HG03060 (cell line): ENCODE data around the gene BCOR.

ENCODE experiments used
- ATAC-seq: cut with Tn5 transposase; IDR thresholded peaks from one replicate; pipeline ENCODE4 v1.9.1; 2021; ENCODE audit warnings: low read depth, moderate number of reproducible peaks; ENCODE audit not compliant: unreplicated experiment

The BCOR gene

DNA sequence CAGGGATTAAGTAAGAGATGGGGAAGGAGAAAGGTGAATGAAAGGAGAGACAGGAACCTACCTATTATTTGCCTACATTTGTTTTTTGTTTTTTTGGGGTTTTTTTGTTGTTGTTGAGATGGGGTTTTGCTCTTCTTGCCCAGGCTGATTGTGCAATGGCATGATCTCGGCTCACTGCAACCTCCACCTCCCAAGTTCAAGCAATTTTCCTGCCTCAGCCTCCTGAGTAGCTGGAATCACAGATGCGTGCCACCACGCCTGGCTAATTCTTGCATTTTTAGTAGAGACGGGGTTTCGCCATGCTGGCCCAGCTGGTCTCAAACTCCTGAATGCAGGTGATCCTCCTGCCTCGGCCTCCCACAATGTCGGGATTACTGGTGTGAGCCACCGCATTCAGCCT lies 57.9 kb downstream of the BCOR start:
- ATAC-seq: no peak

DNA sequence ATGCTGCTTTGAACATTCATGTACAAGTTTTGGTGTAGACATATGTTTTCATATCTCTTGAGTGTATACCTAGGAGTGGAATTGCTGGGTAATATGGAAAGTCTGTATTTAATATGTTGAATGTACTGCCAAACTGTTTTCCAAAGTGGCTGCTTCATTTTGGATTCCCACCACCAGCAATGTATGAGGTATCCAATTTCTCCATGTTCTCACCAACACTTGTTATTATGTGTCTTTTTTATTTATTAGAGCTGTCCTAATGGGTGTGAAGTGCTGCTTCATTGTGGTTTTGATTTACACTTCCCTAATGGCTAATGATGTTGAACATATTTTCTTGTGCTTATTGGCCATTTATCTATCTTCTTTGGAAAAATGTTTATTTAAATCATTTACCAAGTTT lies 60.4 kb downstream of the BCOR start:
- no peak for ATAC-seq

DNA sequence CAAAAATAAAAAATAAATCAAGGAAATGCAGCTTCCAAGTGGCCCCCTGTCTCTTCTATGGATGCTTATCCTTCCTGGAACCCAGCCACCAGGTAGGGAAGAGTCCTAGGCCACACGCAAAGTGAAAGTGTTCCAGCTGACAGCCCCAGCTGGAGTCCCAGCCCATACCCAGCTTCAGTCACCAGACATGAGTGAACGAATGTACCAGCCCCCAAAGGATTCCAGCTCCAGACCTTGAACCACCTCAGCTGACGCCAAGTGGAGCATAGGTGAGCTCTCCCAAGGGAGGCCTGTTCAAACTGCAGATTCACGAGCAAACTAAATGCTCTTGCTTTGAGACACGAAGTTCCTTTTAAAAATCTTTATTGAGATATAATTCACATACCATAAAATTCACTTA lies 62.0 kb downstream of the BCOR start:
- ATAC-seq: no peak

DNA sequence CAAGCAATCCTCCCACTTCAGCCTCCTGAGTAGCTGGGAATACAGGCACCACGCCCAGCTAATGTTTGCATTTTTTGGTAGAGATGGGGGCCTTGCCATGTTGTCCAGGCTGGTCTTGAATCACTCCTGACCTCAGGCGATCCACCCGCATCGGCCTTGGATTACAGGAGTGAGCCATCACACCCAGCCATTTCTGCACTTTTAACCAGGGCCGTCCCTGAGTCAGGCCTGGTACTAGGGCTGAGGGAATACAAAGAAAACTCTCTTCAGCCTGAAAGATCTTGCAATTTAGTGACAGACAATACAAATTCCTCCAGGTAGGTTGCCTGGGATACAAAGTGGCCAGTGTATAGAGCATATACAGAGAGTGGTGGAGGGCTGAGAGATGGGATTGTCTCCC lies 65.8 kb downstream of the BCOR start:
- ATAC-seq: no peak

DNA sequence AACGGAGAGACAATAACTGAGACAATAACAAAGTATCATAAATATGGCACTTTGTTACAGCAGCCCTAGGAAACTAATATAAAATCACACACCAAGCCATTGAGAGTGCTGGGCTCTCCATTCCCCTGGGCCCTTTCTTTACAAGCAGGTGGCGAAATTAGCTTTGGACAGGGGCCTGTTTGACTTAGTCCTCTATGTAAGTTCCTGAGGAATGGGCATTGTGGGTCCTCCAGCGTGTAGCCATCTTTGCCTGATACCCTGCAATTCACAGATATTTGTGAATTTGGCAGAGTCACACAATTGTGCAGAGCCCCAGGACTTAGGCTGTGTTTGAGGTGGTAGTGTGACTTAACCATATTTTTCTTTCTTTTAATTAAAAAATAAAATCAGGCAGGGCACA lies 67.6 kb downstream of the BCOR start:
- no peak for ATAC-seq

DNA sequence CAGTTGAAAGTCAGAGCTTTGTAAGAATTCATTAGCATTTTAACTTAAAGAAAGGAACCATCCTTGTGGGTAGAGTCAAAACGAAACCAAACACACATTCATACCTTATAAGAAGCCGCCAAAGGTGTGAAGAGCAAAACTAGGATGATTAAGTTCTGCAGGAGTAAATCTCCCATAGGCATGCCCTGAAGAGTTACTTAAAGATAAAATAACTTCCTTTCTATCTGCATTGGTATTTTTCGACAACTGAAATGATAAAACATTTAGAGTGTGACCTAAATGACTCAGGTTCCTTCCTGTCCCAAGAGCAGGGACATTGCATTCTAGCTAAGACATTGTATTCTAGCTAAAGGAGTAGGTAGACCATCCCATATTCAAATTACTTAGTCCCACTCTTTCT lies 75.3 kb downstream of the BCOR start:
- no peak for ATAC-seq

DNA sequence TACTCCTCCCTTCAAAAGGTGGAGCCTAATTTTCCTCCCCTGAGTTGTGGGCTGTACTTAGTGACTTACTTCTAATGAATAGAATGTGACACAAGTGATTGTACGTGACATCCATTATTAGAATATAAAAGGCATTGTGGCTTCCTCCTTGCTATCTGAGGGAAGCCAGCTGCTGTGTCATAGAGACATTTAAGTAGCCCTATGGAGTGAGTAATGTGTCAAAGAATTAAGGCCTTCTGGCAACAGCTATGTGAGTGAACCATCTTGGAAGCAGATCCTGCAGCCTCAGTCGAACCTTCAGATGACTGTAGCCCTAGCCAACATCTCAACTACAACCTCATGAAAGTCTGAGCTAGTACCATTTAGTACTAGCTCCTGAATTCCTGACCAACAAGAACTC lies 76.1 kb downstream of the BCOR start:
- no peak for ATAC-seq

DNA sequence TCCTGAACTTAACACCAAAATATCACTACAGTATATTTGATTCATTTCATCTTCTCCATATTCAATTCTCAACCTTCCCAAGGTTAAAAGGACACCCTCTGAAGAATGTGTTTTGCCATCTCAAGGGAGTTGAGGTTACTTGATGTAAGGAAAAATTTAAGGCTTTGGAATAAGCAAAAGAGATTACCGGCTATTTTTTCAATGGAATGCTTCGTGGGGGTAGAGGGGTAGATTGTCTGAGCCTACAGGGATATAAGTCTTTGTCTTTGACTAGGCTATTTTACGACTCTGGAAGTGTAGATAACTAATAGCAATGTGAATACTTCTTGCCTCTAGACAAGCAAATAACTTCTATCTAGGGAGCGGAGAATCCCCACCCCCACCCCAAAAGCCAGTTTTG lies 78.2 kb downstream of the BCOR start:
- no peak for ATAC-seq

DNA sequence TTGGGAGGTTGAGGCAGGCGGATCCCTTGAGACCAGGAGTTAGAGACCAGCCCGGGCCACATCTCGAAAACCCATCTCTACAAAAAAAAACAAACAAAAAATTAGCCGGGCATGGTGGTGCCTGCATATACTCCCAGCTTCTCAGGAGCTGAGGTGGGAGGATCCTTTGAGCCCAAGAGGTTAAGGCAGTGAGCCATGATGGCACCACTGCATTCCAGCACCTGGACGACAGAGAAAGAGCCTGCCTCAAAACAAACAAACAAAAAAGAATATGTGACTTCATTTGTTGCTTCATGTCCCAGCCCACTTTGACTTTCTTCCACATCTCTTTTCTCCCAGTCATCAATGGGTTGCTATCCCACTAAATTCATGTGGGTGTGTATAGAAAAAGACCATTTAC lies 79.7 kb downstream of the BCOR start:
- ATAC-seq: no peak

DNA sequence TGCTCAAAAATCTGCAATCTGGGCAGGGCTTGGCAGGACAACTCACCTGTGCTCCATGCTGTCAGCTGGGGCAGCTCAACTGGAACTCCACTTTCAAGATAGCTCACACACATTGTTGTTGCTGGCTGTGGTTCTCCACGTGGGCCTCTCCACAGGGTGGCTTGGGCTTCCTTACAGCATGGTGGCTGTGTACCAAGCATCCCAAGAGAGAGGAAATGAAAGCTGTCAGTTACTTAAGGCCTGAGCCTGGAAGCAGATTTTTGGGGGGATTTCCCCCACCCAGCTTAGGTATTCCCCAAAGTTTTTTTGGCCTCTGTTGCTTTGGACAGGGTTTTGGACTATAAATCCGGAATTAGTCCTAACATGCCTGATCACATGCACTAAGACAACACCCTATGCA lies 81.0 kb downstream of the BCOR start:
- ATAC-seq: no peak

DNA sequence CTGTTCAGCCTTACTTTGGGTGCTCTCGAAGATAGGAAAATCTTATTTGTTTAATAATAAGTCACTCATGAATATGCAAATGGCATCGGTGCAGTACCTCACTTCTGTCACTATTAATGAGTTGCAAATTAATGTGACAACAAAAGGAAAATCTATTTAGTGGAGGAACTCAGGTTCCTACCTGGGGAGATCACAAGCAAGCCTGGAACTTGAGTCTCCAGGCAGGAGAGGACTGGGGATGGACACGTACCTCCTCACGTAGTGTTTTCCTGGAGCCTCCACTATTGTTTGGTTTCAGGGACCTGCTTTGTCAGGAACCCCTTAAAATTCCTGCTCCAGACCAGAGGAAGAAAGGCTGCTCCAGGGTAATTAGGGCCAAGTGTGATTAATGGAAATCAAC lies 82.1 kb downstream of the BCOR start:
- no peak for ATAC-seq

DNA sequence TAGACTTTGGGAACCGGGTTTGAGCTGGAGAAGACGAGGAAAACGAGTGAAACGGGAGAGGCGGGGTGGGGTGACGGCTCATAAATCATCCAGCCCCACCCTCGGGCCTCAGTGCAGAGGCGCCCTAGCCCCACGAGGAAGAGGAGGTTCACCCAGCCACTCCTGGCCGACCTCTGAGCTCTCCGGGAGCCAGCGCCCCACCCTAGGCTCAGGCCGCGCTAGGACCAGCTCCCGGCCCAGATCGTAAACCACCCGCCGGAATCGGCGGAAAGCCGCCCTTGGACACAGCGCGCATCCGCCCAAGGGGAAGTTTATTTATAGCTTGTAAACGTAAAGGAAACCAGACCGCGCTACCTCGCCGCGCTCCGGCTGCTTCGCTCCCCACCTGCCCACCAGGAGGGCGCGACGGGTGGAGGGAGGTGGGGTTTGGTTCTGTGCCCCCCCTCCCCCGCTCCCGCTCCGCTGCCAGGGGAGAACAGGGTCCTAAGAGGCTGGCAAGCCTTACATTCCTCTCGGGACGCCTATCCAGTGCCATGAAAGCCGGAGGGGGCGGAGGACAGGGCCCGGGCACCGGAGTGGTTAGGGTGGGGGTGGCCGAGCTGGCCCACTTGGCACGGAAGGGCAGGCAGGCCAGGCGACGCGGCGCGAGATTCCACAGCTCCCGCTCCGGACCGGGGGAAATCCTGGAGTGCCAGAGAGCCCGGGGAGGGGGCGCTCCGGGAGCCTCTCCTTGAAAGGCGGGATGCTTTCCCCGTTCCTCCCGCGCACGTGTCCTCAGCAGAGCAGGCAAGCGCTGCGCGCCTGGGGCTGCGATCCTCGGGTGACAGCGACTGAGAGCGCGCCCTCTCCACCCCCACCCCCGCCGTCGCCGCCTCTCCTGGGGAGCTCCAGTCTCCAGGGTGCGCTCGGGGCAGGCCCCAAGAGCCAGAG lies 84.2 kb downstream of the BCOR start:
- no peak for ATAC-seq

DNA sequence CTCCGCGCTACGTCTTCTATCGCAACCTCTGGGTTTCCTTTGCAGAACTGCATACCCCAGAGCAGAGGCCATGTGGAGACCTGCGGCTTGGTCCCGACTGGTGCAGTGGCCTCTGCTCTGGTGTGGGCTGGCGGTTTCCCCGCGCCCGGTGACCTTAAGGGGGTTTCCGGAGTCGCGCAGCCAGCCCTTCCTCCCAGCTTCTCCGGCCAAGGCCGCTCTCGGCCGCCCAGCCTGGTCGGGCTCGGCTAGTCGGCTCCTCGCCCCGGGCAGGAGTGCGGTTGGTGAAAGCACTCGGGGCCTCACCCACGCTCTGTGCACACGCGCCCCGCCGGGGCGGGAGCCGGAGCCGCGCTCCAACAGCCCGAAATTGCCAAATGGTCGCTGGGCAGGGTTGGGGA lies 84.9 kb downstream of the BCOR start:
- ATAC-seq: no peak

DNA sequence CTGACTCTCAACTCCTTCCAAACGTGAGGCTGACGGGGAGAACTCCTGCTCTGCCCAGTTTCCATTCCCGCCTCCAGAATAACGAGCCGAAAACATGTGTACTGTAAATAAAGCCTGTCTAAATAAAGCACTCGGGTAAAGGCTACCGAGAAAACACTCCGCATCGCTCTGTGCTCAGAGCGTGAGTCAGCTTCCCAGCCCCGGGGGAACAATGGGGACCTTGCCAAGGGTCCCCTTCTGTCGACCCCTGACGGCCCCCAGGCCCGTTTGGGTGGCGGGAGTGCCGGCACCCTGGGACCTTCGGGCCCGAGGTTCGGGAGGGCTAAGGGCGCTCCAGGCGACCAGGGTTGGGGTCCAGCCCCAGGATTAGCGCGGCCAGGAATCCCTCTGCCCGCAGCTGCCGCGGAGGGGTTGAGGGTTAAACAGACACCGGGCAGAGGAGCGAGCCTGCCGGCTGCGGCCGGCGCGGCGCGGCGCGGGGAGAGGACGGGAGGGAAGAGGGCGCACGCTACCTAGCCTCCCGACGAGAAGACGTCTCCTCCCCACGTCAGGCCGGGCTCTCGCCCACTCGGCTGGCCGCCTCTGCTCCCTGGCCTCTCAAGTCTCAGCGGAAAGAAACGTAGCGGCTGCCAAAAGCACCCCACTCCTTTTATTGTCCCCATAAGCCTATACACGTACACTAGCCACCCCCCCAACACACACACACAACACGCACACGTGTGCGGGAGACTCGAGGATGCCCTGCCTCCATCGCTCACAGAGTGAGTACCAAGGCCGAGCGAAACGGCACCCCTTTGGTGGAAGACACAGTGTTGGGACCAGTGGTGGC lies 85.5 kb downstream of the BCOR start:
- no peak for ATAC-seq

DNA sequence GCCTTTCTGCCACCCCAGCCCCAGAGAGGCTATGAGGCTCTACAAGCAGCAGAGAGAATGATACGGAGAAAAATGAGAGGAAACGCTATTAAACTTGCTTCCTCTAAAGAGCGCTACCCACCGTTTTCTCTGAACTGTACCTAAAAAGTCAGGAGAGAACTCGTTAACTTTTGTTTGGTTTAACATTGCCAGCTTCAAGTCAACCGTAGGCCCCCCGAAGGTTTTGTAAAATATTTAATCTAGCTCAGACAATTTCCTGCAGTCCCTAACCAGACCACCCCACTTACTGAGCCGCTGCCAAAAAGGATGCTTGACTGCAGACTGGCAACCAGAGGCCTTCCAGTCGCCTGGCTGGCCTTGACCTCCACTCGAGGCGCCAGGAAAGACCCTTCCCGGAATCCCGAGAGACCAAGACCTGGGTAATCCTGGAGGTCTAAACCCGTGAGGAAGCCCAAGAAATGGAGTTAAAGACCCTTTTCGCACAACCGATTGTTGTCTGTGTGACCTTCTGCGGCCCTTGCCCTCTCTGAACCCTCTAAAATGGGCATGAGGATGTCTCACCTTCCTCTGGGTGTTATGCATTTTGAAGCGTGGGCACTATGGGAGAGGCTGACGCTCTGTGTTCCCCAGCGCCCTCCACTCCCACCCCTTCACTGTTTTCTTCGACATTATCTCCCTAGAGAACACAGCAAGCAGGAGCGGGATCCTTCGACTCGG lies 86.3 kb downstream of the BCOR start:
- ATAC-seq: no peak

DNA sequence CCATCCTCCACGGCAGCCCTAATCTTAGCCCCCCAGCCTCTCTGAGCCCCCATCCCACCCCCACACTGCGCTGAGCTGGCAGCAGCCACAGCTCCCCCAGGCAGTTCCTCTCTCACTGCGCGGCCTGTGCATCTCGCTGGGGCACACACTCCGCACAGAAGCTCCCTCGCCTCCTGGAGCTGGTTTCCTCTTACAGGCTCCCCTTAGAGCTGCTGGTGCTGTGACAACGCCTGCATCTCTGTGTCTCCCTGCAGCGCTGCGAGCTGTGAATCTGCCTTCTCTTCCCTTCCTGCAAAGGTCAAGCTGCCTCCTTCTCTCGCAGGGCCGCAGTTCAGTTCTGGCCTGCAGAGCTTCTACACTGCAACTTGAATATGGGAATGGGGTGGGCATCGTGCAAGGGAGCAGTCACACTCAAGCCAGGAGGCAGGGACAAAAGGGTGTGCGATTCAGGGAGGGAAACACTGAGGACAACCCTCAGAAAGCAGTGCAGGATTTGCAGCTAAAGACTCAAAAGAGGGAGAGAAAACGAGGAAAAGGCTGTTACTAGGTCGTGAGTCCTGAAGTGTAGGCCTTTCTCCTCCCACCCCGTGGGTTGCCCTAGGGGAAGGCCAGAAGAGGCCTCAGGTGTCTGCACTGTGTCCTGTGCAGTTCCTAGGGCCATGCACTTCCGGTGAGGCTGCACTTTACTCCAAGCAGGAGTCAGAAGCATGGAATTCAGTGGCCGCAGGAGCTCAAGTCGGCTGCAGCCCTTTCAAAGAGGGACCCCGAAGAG lies 87.0 kb downstream of the BCOR start:
- ATAC-seq: no peak

DNA sequence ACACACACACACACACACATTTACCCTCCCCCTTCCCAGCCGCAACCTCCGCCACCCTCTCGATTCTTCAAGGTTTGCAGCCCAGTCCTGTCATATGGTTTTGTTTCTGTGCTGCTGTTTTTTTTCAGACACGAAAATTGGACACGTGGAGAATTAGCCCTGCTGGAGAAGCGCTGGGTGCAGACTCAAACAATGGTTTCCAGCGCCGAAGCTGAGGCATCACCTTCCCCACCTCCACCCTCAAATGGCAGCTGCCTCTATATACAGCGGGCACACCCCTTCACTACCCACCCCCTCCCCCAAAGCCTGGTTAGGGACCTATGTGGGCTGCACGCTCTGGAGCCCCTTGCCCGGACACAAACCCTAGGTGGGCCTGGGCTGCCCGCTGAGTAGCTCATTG lies 87.9 kb downstream of the BCOR start:
- ATAC-seq: no peak

DNA sequence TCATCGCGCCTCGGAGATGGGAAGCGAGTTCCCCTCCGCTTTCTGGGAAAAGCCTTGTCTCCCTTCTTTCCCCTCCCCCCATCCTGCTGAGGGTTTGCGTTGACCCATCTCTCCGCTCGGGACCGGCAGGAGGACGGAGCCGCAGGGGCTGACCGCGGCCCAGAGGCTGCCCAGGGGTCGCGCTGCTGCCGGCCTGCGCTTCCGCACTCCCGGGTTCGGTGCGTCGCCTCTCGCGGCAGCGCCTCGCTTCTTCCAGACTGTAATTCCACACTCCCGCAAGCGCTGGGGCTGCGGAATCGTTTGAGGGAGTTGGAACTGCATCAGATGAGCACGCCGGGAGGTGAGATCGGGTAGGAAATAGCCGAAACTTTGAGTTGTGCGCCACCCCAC lies 88.3 kb downstream of the BCOR start:
- no peak for ATAC-seq

DNA sequence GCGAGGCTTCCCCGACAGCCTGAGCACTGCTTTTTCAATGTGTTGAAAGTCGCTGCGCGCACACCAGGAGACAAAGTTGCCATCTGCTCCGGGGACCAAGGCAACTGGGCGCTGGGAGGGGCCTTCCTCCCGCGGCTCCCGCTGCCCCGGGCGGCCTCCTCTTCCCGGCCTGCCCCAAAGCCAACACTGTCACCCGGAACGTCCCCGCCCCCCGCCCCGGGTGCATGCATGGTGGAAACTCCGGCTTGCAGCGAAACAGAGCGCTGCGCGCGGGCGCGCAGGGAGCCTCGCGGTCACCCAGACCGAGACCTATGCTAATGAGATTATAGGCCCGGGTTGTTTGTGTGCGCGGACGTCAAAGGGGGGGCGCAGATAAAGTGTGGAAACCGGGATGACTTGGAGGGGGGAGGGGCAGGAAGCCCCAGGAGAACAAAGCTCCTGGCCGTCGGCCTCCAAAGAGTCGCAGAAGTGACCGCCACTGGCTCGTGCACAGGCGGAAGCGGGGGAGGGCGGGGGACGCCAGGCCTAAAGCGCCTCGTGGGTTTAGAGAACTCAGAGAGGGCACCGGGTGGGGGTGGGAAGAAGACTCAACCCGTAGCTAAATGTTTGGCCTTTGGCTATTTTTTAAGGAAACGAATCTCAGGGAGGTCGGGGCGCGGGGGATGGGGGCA lies 88.8 kb downstream of the BCOR start:
- ATAC-seq: no peak
